HG03159 (cell line): Measurements from ENCODE around the gene LRRC36.

Experiments used
- ATAC-seq: cut with Tn5 transposase; IDR thresholded peaks from one replicate; pipeline ENCODE4 v1.9.1; 2021; ENCODE audit warnings: mild to moderate bottlenecking, moderate library complexity; ENCODE audit not compliant: unreplicated experiment

The LRRC36 gene

GRCh38 chr16:67419931-67420330, 93.3 kb downstream of the LRRC36 start:
- no peak for ATAC-seq

DNA sequence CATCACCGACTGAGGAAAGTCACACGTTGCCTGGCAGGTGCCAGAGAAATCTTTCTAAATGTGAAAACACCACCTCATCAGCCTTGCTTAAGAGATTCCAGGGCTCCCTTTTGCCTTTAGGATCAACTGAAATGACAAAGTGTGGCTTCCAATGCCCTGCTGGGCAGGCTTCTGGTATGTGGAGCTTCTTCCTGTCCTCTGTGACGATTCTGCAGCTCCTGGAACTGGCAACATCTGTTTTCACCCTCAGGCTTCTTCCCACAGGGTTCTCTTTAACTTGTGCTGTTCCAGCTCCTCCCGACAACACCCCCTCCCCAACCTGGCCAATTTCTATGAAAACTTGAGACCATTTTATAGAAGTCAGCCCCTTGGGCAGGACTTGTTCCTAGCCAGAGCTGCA, 94.4 kb downstream of the LRRC36 start:
- ATAC-seq = no peak

DNA sequence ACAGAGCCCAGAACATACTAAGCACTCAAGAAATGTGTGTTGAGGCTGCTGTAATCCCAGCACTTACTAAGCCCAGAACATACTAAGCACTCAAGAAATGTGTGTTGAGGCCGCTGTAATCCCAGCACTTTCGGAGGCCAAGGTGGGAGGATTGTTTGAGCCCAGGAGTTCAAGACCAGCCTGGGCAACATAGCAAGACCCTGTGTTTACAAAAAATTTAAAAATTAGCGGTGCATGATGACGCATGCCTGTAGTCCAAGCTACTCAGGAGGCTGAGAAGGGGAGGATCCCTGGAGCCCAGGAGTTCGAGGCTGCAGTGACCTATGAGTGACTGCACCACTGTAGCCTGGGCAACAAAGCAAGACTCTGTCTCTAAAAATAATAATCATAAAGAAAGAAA, 96.4 kb downstream of the LRRC36 start:
- no peak for ATAC-seq

- no peak for ATAC-seq
Observed at GRCh38 chr16:67423611-67424260, 97.1 kb downstream of the LRRC36 start.

DNA sequence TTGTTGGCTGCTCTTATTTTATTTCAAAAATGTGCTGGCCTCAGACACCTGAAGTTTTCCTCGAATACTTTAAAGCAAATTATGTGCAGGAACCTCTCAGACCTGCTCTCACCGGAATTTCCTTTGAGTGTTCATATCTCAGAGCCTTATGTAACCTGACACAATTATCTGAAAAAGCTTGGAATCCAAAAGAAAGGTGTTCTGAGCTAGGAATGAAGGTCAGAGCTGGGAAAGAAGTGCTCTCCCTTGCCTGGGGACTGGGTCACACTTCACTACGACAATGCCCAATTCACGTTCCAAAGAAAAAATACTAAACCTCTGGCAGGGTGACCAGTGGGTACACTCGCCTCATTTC, 97.6 kb downstream of the LRRC36 start:
- ATAC-seq = no peak

GRCh38 chr16:67425061-67425460, 98.4 kb downstream of the LRRC36 start:
- no peak for ATAC-seq

GRCh38 chr16:67425580-67425979, 99.0 kb downstream of the LRRC36 start:
- no peak for ATAC-seq

DNA sequence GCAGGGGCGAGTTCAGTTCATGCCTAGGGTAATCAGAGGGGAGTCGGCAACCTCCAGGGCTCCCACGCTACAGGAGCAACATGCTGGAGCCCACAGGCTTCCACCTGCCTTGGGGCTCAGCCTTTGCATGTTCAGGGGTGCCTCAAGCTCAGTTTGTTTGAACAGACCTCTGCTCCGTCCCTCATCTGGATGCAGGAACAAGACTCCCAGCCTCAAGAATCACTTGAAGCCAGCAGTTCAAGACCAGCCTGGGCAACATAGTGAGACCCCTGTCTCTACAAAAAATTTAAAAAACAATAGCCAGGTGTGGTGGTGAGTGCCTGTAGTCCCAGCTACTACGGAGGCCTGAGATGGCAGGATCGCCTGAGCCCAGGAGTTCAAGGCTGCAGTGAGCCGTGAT, 99.4 kb downstream of the LRRC36 start:
- no peak for ATAC-seq

DNA sequence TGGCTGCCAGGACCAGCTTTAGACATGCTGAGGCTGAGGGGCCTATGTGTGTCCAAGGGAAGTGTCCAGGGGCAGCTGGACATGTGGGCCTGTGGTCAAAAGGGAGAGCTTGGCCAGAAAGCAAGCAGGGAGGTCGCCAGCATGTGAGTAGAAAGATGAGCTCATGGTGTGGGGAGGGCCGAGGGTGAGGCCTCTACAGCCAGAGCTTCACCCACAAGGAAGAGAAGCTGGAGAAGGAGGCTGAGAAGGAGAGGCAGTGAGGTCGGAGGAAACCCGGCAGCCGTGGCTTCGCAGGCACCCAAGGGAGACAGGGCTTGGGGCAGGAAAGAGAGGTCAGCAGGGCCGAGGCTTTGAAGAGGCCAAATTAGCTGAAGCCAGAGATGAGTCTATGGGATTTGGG, 100.3 kb downstream of the LRRC36 start:
- no peak for ATAC-seq

DNA sequence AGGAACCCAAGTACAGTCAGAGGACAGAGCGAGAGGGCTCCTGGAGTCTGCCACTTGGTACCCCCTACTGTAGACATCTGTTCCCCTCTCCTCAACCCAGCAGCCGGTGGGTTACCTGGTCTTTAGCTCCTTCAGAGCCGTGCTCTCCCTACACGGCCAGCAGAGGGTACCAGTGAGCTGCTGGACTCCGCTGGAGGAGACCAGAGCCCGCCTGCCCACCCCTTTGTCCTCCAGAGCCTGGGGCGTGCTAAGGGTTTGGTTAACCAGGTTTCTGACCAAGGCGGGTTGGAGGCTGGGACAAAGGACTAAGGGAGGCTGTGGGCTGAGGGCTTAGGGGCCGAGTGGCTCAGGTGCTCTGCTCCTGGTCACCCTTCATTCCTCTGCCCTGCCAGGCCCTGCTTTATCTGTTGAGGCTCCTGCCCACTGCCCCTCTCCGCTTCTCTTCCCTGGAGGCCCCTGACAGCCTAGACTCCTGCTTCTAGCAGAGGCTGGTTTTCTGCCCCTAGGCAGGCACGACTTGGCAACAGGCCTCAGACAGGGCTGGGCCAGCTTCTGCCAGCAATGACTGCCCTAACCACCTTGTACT, 101.6 kb downstream of the LRRC36 start:
- ATAC-seq = no peak

GRCh38 chr16:67429053-67429798, 102.6 kb downstream of the LRRC36 start:
- no peak for ATAC-seq

DNA sequence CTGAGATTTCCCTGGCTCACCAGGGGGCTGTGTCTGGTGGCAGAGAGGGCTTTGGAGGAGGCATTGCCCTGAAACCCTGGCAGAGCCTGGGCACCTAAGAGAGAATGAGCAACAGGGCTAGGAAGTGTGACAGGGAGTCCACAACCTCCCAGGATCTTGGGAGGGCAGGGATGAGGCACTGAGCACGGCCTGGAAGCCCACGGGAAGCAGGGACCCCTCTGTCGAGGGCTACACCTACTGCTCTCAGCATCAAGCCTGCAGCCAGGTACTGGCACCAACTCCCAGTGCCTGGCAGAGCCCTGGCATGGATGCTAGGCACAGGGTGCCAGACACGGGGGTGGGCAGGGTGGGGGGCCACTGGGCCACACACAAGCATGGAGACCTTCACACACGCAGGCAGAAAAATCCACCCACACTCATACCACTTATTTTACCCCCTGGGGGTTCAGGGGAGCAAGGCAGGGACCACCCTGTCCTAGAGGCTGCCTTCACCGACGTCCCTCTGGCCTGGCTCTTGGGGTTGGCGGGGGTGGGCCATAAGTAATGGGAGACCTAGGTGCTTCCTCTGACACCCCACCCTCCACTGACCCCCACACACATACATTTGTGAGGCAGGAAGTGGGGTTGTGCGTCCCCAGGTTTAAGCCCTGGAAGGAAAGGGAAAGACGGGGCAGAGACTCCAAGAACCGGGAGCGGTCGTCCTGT, 103.3 kb downstream of the LRRC36 start:
- ATAC-seq = no peak

DNA sequence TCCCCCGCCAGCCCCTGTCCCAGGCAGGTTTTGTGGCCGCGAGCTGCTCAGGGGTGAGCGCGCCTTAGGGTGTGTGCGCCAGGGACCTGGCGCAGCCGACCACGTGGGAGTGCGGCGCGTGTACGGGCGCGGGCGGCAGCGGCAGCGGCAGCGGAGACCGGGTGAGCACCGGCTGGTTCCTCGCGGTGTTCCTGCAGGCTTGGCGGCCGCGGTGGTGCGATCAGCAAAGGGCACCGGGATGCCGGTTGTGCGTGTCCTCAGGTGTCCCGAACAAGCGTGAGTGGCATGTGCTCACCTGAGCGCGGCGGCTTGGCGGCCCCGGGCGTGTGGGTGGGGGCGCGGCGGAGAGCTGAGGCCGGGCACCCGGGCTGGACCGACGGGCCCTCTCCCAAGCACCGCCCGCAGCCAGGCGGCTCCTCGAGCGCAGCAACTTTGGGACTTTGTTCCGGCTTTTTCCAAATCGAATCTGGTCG, 103.9 kb downstream of the LRRC36 start:
- ATAC-seq = no peak

DNA sequence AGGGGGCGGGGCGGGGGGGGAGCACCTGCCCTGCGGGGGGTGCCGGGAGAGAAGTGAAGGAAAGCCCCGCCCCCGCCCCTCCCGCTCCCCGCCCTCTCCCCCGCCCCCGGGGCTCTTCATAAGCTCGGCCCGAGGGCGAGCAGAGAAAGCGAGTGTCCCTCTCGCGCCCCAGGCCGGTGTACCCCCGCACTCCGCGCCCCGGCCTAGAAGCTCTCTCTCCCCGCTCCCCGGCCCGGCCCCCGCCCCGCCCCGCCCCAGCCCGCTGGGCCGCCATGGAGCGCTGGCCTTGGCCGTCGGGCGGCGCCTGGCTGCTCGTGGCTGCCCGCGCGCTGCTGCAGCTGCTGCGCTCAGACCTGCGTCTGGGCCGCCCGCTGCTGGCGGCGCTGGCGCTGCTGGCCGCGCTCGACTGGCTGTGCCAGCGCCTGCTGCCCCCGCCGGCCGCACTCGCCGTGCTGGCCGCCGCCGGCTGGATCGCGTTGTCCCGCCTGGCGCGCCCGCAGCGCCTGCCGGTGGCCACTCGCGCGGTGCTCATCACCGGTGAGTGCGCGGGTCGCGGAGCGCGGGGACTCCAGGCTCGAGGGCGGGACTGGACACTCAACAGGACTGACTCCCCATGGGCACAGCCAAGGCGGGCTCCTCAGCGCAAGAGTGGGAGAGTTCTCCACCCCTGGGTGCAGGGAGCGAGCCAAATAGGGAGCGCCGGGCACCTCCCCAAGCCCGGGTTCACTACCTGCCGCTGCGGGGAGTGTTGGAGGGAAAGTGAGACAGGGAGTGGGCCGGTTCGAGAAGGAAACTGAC, 104.6 kb downstream of the LRRC36 start, which contains the start of gene HSD11B2:
HSD11B2 (plus strand) TSS at position 145 of the 798 bp plus-strand sequence; CDS start at position 273, 128 bp downstream.
- ATAC-seq = no peak

DNA sequence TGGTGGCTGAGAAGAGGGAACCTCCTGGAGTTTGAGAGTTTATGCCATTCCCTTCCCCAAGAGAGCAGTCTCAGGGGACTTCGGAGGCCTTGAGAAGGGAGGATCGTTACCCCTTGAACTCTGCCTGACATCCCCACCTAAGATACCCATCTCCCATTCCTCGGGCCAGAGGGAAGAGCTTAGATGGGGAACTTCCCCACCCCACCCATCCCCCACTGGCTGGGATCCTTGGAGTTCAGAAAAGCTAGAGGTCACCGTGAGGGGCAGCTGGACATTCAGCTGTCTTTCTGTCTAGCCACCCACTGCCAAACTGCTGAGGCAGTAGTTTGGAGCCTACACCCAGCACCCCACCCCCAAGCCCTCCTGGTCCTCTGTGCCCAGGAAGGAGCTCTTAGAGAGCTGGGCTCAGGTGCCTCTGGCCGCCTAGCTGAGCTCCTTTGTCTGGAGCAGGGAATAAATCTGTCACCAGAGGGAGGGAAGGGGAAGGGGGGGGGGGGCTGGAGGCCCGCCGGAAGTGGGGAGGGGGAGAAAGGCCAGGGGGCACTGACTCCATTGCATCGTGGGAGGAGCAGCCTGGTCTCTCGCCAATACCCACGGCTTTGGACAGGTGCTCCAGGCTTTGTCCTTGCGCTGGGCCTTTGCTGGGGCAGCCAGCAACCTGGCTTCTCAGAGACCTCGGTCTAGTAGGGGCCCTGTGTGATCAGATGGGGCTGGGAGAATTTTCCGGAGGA, 105.3 kb downstream of the LRRC36 start:
- no peak for ATAC-seq

DNA sequence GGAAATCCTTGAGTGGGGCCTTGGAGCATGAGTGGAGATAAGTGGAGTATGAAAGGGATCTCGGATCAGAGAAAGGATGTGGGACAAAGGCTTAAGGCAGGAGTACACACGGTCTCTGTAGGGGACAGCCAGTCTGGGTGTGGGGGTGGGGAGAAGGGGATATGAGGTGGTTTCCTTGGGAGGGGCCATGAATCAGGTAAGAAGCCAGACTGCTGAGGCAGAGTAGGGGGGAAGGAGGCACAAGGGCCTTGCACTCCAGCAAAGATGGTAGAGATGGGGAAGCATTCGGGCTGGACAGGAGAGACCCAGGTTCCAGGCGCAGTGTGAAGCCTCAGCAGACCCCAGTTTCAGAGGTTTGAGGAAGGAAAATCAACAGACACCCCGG, 105.9 kb downstream of the LRRC36 start:
- no peak for ATAC-seq

DNA sequence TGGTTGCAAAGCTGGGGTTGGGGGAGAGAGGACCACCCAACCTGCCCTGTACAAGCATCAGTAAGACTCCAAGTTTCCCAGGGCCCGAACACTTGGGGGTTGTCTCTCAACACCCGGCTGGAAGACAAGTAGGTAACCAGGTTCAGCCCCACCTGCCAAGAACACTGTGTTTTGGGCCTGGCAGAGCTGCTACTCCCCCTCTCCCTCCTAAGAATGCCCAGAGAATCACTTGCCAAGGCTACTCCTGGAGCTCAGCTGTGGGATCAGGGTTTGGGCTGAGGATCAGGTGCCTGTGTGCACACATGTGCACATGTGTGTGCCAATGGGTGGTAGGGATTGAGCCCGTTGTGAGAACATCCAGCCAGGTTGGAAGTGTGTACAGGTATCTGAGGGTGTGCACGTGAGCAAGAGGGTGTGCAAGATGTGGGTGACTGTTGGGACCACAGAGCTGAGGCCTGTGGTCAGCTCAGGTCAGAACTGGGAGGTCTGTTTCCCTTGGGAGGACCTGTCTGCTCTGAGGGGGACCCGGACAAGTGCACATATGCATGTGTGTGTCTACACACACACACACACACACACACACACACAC, 106.6 kb downstream of the LRRC36 start:
- ATAC-seq = no peak
